ENCODE data around the gene XRCC1. TPM values are rescaled to one million over a fixed set of nuclear protein-coding genes. Genes with fewer than 3 reads are reported as not detected.

Gene XRCC1
- total and polyA plus RNA-seq, 2 of the 4 experiments (the other 2 are of a cell fraction), result 12.5 to 21.3 TPM

GRCh38 chr19:43527860-43528622 is 47.3 kb downstream of the XRCC1 start:
- H3K36me3 ChIP-seq (ENCODE audit: control insufficient read depth, insufficient read depth, low read length), result no peaks in the 10 kb centered on the region
- H4K8ac ChIP-seq (ENCODE audit: low read depth in 2 of 2, low read length in 2 of 2), result peak overlapping the region; percentile 89 to 91; a peak in 3 of 4 replicates
- no peak overlapping the region for H2BK15ac ChIP-seq (ENCODE audit: low read depth, low read length)
- no TSS peak for BruUV-seq (replicated peaks)
- peak overlapping the region; percentile 65 for H2AK9ac ChIP-seq (replicated peaks; ENCODE audit: low read depth, low read length, poor library complexity)
- H2AFZ ChIP-seq (replicated peaks; ENCODE audit: low read length, poor library complexity), result peak overlapping the region; percentile 88
- no peak overlapping the region for H2BK120ac ChIP-seq (ENCODE audit: low read depth, low read length)
- H3K14ac ChIP-seq (replicated peaks; ENCODE audit: low read depth, low read length), result peak overlapping the region; percentile 62
- no peaks in the 10 kb centered on the region for H3K9me3 ChIP-seq (ENCODE audit: control insufficient read depth, insufficient read depth, low read length)
- H3K56ac ChIP-seq (ENCODE audit: extremely low read depth, insufficient read depth, low read length), result no peak overlapping the region
- H3K27me3 ChIP-seq (ENCODE audit: control insufficient read depth, insufficient read depth, low read length), result no peaks in the 10 kb centered on the region
- H2BK5ac ChIP-seq (ENCODE audit: low read depth, low read length, poor library complexity, severe bottlenecking), result no peak overlapping the region
- DNase-seq, result no peak
- peaks cover 11 to 46% of the 10 kb centered on the region in 2 experiments; a peak in 3 of 4 replicates for H3K79me1 ChIP-seq (ENCODE audit: low read depth in 1 of 2, low read length in 2 of 2)
- no peak overlapping the region; the same call in 1 of the 2 replicates for H3K23ac ChIP-seq (ENCODE audit: low read depth, low read length)
- dilution Hi-C loops (cut with HindIII; ENCODE audit: low sequenced_read_pairs, unreplicated experiment) (no loop called here), intact Hi-C loops (cut with micrococcal nuclease) (no loop called here), in situ Hi-C loops (cut with MboI; ENCODE audit: low sequenced_read_pairs) (loop anchor here (10.0 kb wide), 1 partner anchor 423 kb away; no protein-coding TSS in a partner anchor)
- ChIA-PET CTCF (interaction anchor here (0.6 to 1.7 kb wide), 3 partner anchors 9 to 141 kb away, joined by 4 to 13 read pairs (median 5); no protein-coding TSS in a partner anchor), POLR2A (ENCODE audit: unreplicated experiment) (interaction anchor here (0.6 to 0.7 kb wide), 2 partner anchors 63 to 224 kb away, joined by 9 to 13 read pairs; no protein-coding TSS in a partner anchor)
- H2AK5ac ChIP-seq (ENCODE audit: low read depth, low read length), result peak overlapping the region; percentile 67
- peak overlapping the region; percentile 73; the same call in 1 of the 2 replicates for H3K4ac ChIP-seq (ENCODE audit: low read depth, low read length)
- peak overlapping the region; percentile 58; the same call in 1 of the 2 replicates for H3K4me2 ChIP-seq (ENCODE audit: low read depth, low read length)
- peaks cover 6% of the 10 kb centered on the region for H4K20me1 ChIP-seq (ENCODE audit: insufficient read depth, low read length)
- peaks cover 7% of the 10 kb centered on the region for H3K4me1 ChIP-seq (ENCODE audit: control insufficient read depth, insufficient read depth, low read length)
- TF ChIP-seq BHLHE40 (IDR thresholded peaks at IDR 0.05; ENCODE audit: low read depth, low read length) (no peak), RFX5 (IDR thresholded peaks at IDR 0.05; ENCODE audit: low read depth, low read length) (no peak), CHD1 (IDR thresholded peaks at IDR 0.05; ENCODE audit: low read depth, low read length) (no peak), FOS (IDR thresholded peaks at IDR 0.05; ENCODE audit: low read depth, low read length) (no peak), MAFK (IDR thresholded peaks at IDR 0.05; ENCODE audit: low read depth, low read length) (no peak), POLR2A (IDR thresholded peaks at IDR 0.05; ENCODE audit: low read depth, low read length) (no peak), NFE2L2 (IDR thresholded peaks at IDR 0.05; ENCODE audit: low read depth, low read length) (no peak), SMC3 (IDR thresholded peaks at IDR 0.05; ENCODE audit: low read depth, low read length) (no peak), MAZ (IDR thresholded peaks at IDR 0.05; ENCODE audit: borderline replicate concordance, low read depth, low read length) (no peak)
- TF ChIP-seq, protein P1, sequence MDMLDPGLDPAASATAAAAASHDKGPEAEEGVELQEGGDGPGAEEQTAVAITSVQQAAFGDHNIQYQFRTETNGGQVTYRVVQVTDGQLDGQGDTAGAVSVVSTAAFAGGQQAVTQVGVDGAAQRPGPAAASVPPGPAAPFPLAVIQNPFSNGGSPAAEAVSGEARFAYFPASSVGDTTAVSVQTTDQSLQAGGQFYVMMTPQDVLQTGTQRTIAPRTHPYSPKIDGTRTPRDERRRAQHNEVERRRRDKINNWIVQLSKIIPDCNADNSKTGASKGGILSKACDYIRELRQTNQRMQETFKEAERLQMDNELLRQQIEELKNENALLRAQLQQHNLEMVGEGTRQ (IDR thresholded peaks at IDR 0.05; ENCODE audit: low read depth, low read length), result no peak
- H3K18ac ChIP-seq (ENCODE audit: low read depth, low read length), result no peak overlapping the region
- 55% methylated on average over 2 of the region's 13 CpGs; no CpG with 5 or more reads in 1 of the 2 experiments for WGBS, 2 experiments (ENCODE audit: extremely low coverage in 2 of 2, insufficient read length in 1 of 2)
- H4K5ac ChIP-seq (ENCODE audit: low read depth, low read length), result peak overlapping the region; percentile 89
- no peak for ATAC-seq (ENCODE audit: low read depth)
- H2BK20ac ChIP-seq (ENCODE audit: low read depth, low read length), result peak overlapping the region; percentile 58
- peak overlapping the region; percentile 19; the same call in 1 of the 2 replicates for H3K27ac ChIP-seq (ENCODE audit: insufficient read depth, low read length)
- no peak overlapping the region for H3K4me3 ChIP-seq (ENCODE audit: insufficient read depth, low read depth, low read length)
- peak overlapping the region; percentile 49 for H4K91ac ChIP-seq (ENCODE audit: insufficient read depth, low read depth, low read length)
- peaks cover 12% of the 10 kb centered on the region for H3K9me1 ChIP-seq (ENCODE audit: insufficient read depth, low read length)
- H3K9ac ChIP-seq (ENCODE audit: low read depth, low read length), result no peak overlapping the region
